ENCODE results near the gene MEIG1. TPM values are rescaled to one million over a fixed set of nuclear protein-coding genes. Genes with fewer than 3 reads are reported as not detected.

MEIG1 gene
- total RNA-seq, 1 donor from 2014 or later = 0.49 TPM

GRCh38 chr10:14954001-14954770 lies 5.0 kb upstream of the MEIG1 start, which contains the start of gene DCLRE1C:
DCLRE1C (minus strand) TSS chr10:14954096; CDS start chr10:14954010, 86 bp downstream.
- ChIA-PET POLR2A (interaction anchor here (0.7 to 2.8 kb wide), 9 partner anchors 18 to 769 kb away, joined by 3 to 30 read pairs (median 4); partner anchors contain the start of genes CDNF, HSPA14, MSANTD7 and SUV39H2), CTCF (interaction anchor here (0.6 to 1.6 kb wide), 3 partner anchors 18 to 116 kb away, joined by 3 to 6 read pairs (median 3); partner anchors contain the start of genes CDNF, HSPA14 and MSANTD7)
- H3K36me3 Mint-ChIP-seq (ENCODE audit: low read depth) = peaks cover 8% of the 10 kb centered on the region
- H3K9me3 Mint-ChIP-seq = no peaks in the 10 kb centered on the region
- no peaks in the 10 kb centered on the region for H3K27me3 Mint-ChIP-seq
- peak; percentile 78 for ATAC-seq (ENCODE audit: low read depth)
- peak within 1 kb of the TSS; percentile 96 for H3K27ac Mint-ChIP-seq
- peak within 1 kb of the TSS; percentile 90 for H3K4me3 Mint-ChIP-seq
- TF ChIP-seq CTCF (IDR thresholded peaks at IDR 0.05) = no peak
- peak; percentile 77 for DNase-seq
- H3K4me1 Mint-ChIP-seq = peaks cover 56% of the 10 kb centered on the region
- intact Hi-C loops (cut with micrococcal nuclease) = loop anchor here (1.0 to 5.0 kb wide), 6 partner anchors 76 to 1652 kb away; partner anchors contain the start of genes CDNF, HSPA14, MSANTD7 and PHYH

- peaks cover 50% of the 10 kb centered on the region for H3K4me1 Mint-ChIP-seq
- POLR2A ChIA-PET = interaction anchor here (0.7 to 2.8 kb wide), 3 partner anchors 77 to 214 kb away, joined by 4 to 13 read pairs (median 8); partner anchors contain the start of genes CDNF, HSPA14, MSANTD7 and SUV39H2
- DNase-seq = no peak
- no peaks in the 10 kb centered on the region for H3K9me3 Mint-ChIP-seq
- no peak for TF ChIP-seq CTCF (IDR thresholded peaks at IDR 0.05)
- intact Hi-C loops (cut with micrococcal nuclease) = loop anchor here (1.0 to 5.0 kb wide), 6 partner anchors 77 to 1653 kb away; partner anchors contain the start of genes CDNF, HSPA14, MSANTD7 and PHYH
- H3K36me3 Mint-ChIP-seq (ENCODE audit: low read depth) = peaks cover 10% of the 10 kb centered on the region
- peak overlapping the region; percentile 90 for H3K4me3 Mint-ChIP-seq
- no peak for ATAC-seq (ENCODE audit: low read depth)
- no peaks in the 10 kb centered on the region for H3K27me3 Mint-ChIP-seq
- H3K27ac Mint-ChIP-seq = peak overlapping the region; percentile 96
- CTCF ChIA-PET = no interaction called here
Observed at GRCh38 chr10:14954934-14955333, 4.3 kb upstream of the MEIG1 start.

- DNase-seq (no peak), ATAC-seq (ENCODE audit: low read depth) (no peak)
- intact Hi-C loops (cut with micrococcal nuclease) = loop anchor here (1.0 to 2.0 kb wide), 5 partner anchors 81 to 354 kb away; partner anchors contain the start of genes CDNF, HSPA14, MSANTD7 and NMT2
- H3K27me3 Mint-ChIP-seq = no peaks in the 10 kb centered on the region
- peaks cover 7% of the 10 kb centered on the region for H3K36me3 Mint-ChIP-seq (ENCODE audit: low read depth)
- peak overlapping the region; percentile 97 for H3K4me3 Mint-ChIP-seq
- ChIA-PET POLR2A (interaction anchor here (0.6 to 2.1 kb wide), 11 partner anchors 9 to 773 kb away, joined by 3 to 26 read pairs (median 5); partner anchors contain the start of genes CDNF, HSPA14, MSANTD7 and NMT2), CTCF (no interaction called here)
- no peaks in the 10 kb centered on the region for H3K9me3 Mint-ChIP-seq
- H3K27ac Mint-ChIP-seq = peak overlapping the region; percentile 98
- no peak for TF ChIP-seq CTCF (IDR thresholded peaks at IDR 0.05)
- peaks cover 18% of the 10 kb centered on the region for H3K4me1 Mint-ChIP-seq
Observed at GRCh38 chr10:14958872-14959220, 342 bp upstream of the MEIG1 start.

GRCh38 chr10:14967897-14968296 lies 8.7 kb downstream of the MEIG1 start:
- H3K9me3 Mint-ChIP-seq = no peaks in the 10 kb centered on the region
- H3K4me3 Mint-ChIP-seq = no peak overlapping the region
- H3K4me1 Mint-ChIP-seq = no peaks in the 10 kb centered on the region
- ATAC-seq (ENCODE audit: low read depth) = no peak
- no peak overlapping the region for H3K27ac Mint-ChIP-seq
- ChIA-PET POLR2A (no interaction called here), CTCF (no interaction called here)
- TF ChIP-seq CTCF (IDR thresholded peaks at IDR 0.05) = no peak
- no peaks in the 10 kb centered on the region for H3K36me3 Mint-ChIP-seq (ENCODE audit: low read depth)
- H3K27me3 Mint-ChIP-seq = no peaks in the 10 kb centered on the region
- no peak for DNase-seq
- intact Hi-C loops (cut with micrococcal nuclease) = no loop called here

Measured in activated B cell treated with CpG ODN at 0.5 μM for 24 hours (primary cell).